Measurements from ENCODE around the gene MED31.

DNA sequence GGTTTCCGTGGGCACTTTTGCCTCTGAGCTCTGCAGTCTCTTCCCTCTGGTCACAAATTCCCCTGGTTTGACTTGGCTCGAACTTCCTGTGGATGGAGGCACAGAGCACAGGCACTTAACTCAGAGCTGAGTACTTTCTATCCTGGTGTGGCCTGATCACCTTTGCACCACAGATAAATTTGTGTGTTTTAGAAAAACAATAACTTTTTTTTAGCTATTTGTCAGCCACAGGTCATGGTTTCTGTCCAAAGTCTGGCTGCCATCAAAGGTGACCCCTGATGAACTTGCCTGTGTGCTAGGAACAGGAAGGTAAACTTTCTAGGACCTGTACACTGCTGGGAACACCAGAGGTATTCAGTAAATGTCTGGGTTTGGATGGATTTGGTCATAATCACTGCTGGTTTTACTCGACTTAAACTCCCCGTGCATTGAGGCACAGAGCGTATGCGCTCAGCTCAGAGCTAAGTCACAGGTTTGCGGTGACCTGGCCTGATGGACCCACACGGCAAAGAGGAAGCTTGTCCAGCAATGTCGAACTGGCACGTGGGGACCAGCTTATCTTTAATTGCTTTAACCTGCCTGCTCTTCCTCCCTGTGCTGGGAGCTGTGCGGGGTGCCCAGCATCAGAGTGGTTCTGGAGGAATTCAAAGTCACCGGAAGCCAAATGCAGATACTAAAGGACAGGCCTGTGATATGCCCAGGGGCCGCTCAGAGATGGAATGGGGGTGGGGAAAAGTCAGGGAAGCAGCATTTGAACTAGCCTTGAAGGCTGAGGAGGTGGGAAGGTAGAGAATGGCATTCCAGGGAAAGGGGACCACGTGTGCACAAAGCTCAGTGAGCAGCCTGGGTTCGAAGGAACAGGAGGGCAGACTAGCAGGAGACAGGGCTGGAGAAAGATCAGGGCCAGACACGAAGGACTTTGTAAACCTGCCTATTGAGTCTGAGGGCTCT, 48.9 kb upstream of the MED31 start:
- TF ChIP-seq, protein P1, sequence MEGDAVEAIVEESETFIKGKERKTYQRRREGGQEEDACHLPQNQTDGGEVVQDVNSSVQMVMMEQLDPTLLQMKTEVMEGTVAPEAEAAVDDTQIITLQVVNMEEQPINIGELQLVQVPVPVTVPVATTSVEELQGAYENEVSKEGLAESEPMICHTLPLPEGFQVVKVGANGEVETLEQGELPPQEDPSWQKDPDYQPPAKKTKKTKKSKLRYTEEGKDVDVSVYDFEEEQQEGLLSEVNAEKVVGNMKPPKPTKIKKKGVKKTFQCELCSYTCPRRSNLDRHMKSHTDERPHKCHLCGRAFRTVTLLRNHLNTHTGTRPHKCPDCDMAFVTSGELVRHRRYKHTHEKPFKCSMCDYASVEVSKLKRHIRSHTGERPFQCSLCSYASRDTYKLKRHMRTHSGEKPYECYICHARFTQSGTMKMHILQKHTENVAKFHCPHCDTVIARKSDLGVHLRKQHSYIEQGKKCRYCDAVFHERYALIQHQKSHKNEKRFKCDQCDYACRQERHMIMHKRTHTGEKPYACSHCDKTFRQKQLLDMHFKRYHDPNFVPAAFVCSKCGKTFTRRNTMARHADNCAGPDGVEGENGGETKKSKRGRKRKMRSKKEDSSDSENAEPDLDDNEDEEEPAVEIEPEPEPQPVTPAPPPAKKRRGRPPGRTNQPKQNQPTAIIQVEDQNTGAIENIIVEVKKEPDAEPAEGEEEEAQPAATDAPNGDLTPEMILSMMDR (conservative IDR thresholded peaks at IDR 0.05), result no peak
- no peak for TF ChIP-seq ZFX (IDR thresholded peaks at IDR 0.05)
